ENCODE measurements around the gene PILRB.

GRCh38 chr7:100364480-100364879 is 6.6 kb downstream of the PILRB start:
- TF ChIP-seq, protein P1, sequence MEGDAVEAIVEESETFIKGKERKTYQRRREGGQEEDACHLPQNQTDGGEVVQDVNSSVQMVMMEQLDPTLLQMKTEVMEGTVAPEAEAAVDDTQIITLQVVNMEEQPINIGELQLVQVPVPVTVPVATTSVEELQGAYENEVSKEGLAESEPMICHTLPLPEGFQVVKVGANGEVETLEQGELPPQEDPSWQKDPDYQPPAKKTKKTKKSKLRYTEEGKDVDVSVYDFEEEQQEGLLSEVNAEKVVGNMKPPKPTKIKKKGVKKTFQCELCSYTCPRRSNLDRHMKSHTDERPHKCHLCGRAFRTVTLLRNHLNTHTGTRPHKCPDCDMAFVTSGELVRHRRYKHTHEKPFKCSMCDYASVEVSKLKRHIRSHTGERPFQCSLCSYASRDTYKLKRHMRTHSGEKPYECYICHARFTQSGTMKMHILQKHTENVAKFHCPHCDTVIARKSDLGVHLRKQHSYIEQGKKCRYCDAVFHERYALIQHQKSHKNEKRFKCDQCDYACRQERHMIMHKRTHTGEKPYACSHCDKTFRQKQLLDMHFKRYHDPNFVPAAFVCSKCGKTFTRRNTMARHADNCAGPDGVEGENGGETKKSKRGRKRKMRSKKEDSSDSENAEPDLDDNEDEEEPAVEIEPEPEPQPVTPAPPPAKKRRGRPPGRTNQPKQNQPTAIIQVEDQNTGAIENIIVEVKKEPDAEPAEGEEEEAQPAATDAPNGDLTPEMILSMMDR (IDR thresholded peaks at IDR 0.05): no peak
- TF ChIP-seq POLR2A (IDR thresholded peaks at IDR 0.05): no peak

Data from adrenal gland (tissue), 5 donors.